Lung (tissue), 12 donors: ENCODE measurements around the gene MTMR4. TPM values are rescaled to one million over a fixed set of nuclear protein-coding genes. Genes with fewer than 3 reads are reported as not detected.

Source experiments
- ATAC-seq: fragments of 200-7000 bp; cut with Tn5 transposase; one replicate; pipeline ENCODE4 v1.9.1; 2020; ENCODE audit warnings: moderate number of reproducible peaks; ENCODE audit not compliant: insufficient read depth, low FRiP score
- DNase-seq, 3 donors: peaks; one replicate each; pipeline ENCODE4 v3.0.0-alpha.2; 2013 to 2017
- H3K27ac ChIP-seq, 2 donors: one replicate each; pipeline ENCODE4 v1.5.1; 2013; ENCODE audit warnings: mild to moderate bottlenecking in 2 of 2, moderate library complexity in 2 of 2, control low read depth in 1 of 2, inconsistent platforms in 1 of 2, low read depth in 1 of 2, low read length in 1 of 2
- H3K27me3 ChIP-seq, 3 donors: one replicate each; pipeline ENCODE4 v1.5.1; 2013; ENCODE audit warnings: low read length in 2 of 3; ENCODE audit not compliant: control insufficient read depth in 3 of 3, insufficient read depth in 3 of 3
- H3K36me3 ChIP-seq, 4 donors: one replicate each; pipeline ENCODE4 v1.5.1; 2013; ENCODE audit warnings: low read length in 4 of 4, mild to moderate bottlenecking in 1 of 4, moderate library complexity in 1 of 4; ENCODE audit not compliant: control insufficient read depth in 4 of 4, insufficient read depth in 4 of 4
- H3K4me1 ChIP-seq, 5 donors: one replicate each; pipeline ENCODE4 v1.5.1; 2013; ENCODE audit warnings: low read length in 5 of 5, mild to moderate bottlenecking in 2 of 5, moderate library complexity in 1 of 5; ENCODE audit not compliant: control insufficient read depth in 5 of 5, insufficient read depth in 5 of 5
- H3K4me3 ChIP-seq: one replicate; pipeline ENCODE4 v1.5.1; 2013; ENCODE audit warnings: mild to moderate bottlenecking, control low read depth, moderate library complexity
- H3K9ac ChIP-seq, 2 donors: one replicate each; pipeline ENCODE4 v1.5.1; 2013; ENCODE audit warnings: low read length in 2 of 2, control low read depth in 1 of 2; ENCODE audit not compliant: insufficient read depth in 1 of 2
- H3K9me3 ChIP-seq, 4 donors: one replicate each; pipeline ENCODE4 v1.5.1; 2013; ENCODE audit warnings: low read length in 3 of 4, mild to moderate bottlenecking in 1 of 4, moderate library complexity in 1 of 4; ENCODE audit not compliant: control insufficient read depth in 4 of 4, insufficient read depth in 3 of 4
- CTCF ChIP-seq: IDR thresholded peaks from 2 replicates; pipeline ENCODE4 v1.5.1; 2012; ENCODE audit warnings: mild to moderate bottlenecking; ENCODE audit errors: control extremely low read depth, extremely low read depth
- WGBS, 2 donors: extraction: QIAGEN DNeasy Blood & Tissue Kit; methylation state at CpG; one replicate each; pipeline ENCODE4 v1.1.7; 2013; 5-methylcytosine and 5-hydroxymethylcytosine counted together
- polyA plus RNA-seq, 2 donors: library from polyadenylated mRNA; stranded (reverse); fragments of 200-250 nt; gene quantifications; one replicate each; pipeline ENCODE4 v1.2.1, GENCODE V29; 2013
- total RNA-seq, 2 donors: library from RNA; depleted of rRNA in 1 of 2; stranded (reverse); fragments of >200 nt in 1 of 2; gene quantifications; one replicate each; pipeline ENCODE4 v1.2.1, GENCODE V29; 2014 to 2021
- donor health status: control.
- donor health status: control.
- donor health status: Bipolar disorder and iron deficiency.
- donor health status: healthy.
- donor health status: DM: yes; HTN: yes; CAD: no.

MTMR4 gene
- total and polyA plus RNA-seq, 4 donors = 12.9 to 46.1 (median 31.2) TPM

- H3K36me3 ChIP-seq = no peaks in the 10 kb centered on the region
- ATAC-seq (no peak), DNase-seq (no peak)
- TF ChIP-seq CTCF = no peak
- H3K27me3 ChIP-seq = no peaks in the 10 kb centered on the region
- no peaks in the 10 kb centered on the region for H3K4me1 ChIP-seq
- no peak overlapping the region for H3K4me3 ChIP-seq
- no peaks in the 10 kb centered on the region for H3K9me3 ChIP-seq
- 73 to 86% methylated on average over 3 of the region's 3 CpGs for WGBS, 2 donors
- H3K27ac ChIP-seq = no peak overlapping the region
- H3K9ac ChIP-seq = no peak overlapping the region
These were observed 45.5 kb downstream of the MTMR4 start for GRCh38 chr17:58468944-58469343.

GRCh38 chr17:58455491-58455890 is 58.9 kb downstream of the MTMR4 start:
- no peak for ATAC-seq
- Histone ChIP-seq H3K4me1 (no peaks in the 10 kb centered on the region), H3K36me3 (no peaks in the 10 kb centered on the region), H3K27ac (no peak overlapping the region), H3K9ac (no peak overlapping the region), H3K27me3 (no peaks in the 10 kb centered on the region), H3K9me3 (no peaks in the 10 kb centered on the region), H3K4me3 (no peak overlapping the region)
- DNase-seq = no peak
- no peak for TF ChIP-seq CTCF

GRCh38 chr17:58452738-58453137 is 61.7 kb downstream of the MTMR4 start:
- no peaks in the 10 kb centered on the region for H3K9me3 ChIP-seq
- H3K4me1 ChIP-seq = no peaks in the 10 kb centered on the region
- no peak overlapping the region for H3K27ac ChIP-seq
- no peaks in the 10 kb centered on the region for H3K36me3 ChIP-seq
- 93 to 100% methylated on average over 1 of the region's 1 CpG for WGBS, 2 donors
- no peak overlapping the region for H3K9ac ChIP-seq
- no peak for TF ChIP-seq CTCF
- no peak for ATAC-seq
- no peaks in the 10 kb centered on the region for H3K27me3 ChIP-seq
- no peak overlapping the region for H3K4me3 ChIP-seq
- DNase-seq = no peak
